ENCODE data around the gene AZIN2.

DNA sequence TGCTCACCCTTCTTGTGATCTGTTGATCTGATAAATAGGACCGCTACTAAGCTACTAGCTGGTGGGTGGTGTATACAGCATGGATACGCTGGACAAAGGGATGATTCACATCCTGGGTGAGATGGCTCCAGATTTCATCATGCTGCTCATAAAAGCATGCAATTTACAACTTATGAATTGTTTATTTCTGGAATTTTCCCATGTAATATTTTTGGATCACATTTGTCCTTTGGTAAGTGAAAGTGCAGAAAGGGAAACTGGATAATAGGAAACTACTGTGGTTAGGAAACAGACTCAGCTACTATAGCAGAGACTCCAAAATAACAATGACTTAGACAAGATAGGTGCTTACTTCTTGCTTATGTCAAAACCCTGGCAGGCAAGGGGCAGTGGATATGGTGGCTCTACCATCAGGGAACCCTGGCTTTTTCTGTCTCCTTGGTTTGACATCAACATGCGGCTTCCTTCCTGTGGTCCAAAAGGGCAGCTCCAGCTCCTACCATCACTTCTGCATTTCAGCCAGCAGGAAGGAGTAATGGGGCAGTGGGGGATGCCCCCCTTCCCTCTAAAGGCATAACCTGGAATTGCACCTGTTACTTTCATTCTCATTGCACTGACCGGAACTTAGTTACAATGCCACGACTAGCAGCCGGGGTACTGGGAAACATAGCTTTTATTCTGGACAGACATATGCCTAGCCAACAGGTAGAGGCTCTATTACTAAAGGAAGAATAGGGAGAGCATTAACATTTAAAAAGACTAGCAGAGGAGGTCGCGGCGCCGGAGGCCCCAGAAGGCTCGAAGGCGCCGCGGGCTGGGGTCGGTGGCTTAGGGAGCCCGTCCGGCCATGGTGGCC lies 30.5 kb upstream of the AZIN2 start:
- TF ChIP-seq, protein P1, sequence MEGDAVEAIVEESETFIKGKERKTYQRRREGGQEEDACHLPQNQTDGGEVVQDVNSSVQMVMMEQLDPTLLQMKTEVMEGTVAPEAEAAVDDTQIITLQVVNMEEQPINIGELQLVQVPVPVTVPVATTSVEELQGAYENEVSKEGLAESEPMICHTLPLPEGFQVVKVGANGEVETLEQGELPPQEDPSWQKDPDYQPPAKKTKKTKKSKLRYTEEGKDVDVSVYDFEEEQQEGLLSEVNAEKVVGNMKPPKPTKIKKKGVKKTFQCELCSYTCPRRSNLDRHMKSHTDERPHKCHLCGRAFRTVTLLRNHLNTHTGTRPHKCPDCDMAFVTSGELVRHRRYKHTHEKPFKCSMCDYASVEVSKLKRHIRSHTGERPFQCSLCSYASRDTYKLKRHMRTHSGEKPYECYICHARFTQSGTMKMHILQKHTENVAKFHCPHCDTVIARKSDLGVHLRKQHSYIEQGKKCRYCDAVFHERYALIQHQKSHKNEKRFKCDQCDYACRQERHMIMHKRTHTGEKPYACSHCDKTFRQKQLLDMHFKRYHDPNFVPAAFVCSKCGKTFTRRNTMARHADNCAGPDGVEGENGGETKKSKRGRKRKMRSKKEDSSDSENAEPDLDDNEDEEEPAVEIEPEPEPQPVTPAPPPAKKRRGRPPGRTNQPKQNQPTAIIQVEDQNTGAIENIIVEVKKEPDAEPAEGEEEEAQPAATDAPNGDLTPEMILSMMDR (IDR thresholded peaks at IDR 0.05; ENCODE audit: low read depth, low read length, missing input control), result peak; percentile 20
- TF ChIP-seq JUND (IDR thresholded peaks at IDR 0.05) (no peak), HNF4A (conservative IDR thresholded peaks at IDR 0.05) (no peak), SP1 (IDR thresholded peaks at IDR 0.05) (no peak), RAD21 (IDR thresholded peaks at IDR 0.05) (peak in 1 of 2 donors; percentile 42), RXRA (IDR thresholded peaks at IDR 0.05) (no peak), YY1 (IDR thresholded peaks at IDR 0.05) (no peak)
- TF ChIP-seq, protein P2, sequence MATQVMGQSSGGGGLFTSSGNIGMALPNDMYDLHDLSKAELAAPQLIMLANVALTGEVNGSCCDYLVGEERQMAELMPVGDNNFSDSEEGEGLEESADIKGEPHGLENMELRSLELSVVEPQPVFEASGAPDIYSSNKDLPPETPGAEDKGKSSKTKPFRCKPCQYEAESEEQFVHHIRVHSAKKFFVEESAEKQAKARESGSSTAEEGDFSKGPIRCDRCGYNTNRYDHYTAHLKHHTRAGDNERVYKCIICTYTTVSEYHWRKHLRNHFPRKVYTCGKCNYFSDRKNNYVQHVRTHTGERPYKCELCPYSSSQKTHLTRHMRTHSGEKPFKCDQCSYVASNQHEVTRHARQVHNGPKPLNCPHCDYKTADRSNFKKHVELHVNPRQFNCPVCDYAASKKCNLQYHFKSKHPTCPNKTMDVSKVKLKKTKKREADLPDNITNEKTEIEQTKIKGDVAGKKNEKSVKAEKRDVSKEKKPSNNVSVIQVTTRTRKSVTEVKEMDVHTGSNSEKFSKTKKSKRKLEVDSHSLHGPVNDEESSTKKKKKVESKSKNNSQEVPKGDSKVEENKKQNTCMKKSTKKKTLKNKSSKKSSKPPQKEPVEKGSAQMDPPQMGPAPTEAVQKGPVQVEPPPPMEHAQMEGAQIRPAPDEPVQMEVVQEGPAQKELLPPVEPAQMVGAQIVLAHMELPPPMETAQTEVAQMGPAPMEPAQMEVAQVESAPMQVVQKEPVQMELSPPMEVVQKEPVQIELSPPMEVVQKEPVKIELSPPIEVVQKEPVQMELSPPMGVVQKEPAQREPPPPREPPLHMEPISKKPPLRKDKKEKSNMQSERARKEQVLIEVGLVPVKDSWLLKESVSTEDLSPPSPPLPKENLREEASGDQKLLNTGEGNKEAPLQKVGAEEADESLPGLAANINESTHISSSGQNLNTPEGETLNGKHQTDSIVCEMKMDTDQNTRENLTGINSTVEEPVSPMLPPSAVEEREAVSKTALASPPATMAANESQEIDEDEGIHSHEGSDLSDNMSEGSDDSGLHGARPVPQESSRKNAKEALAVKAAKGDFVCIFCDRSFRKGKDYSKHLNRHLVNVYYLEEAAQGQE (IDR thresholded peaks at IDR 0.05), result no peak
- TF ChIP-seq, protein P3, sequence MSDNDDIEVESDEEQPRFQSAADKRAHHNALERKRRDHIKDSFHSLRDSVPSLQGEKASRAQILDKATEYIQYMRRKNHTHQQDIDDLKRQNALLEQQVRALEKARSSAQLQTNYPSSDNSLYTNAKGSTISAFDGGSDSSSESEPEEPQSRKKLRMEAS (IDR thresholded peaks at IDR 0.05), result no peak

All from liver (tissue), 3 donors.